Esophagus squamous epithelium (tissue), 4 donors: ENCODE measurements around the gene ACTA1.

Source experiments
- CTCF ChIP-seq, 6 experiments: fragments of 450-650 bp in 4 of 6; fragments of 200-600 bp in 2 of 6; sonication (generic) in 2 of 6; IDR thresholded peaks; one replicate each; pipeline ENCODE4 v1.5.1; 2016 to 2019; ENCODE audit warnings: antibody characterized with exemption in 6 of 6, mild to moderate bottlenecking in 4 of 6, moderate library complexity in 4 of 6
- POLR2A ChIP-seq, 4 donors: fragments of 450-650 bp; IDR thresholded peaks; one replicate each; pipeline ENCODE4 v1.6.1; 2017; ENCODE audit warnings: antibody characterized with exemption in 4 of 4, mild to moderate bottlenecking in 4 of 4, moderate library complexity in 3 of 4

GRCh38 chr1:229437443-229437842 lies 3.5 kb upstream of the ACTA1 start:
- TF ChIP-seq CTCF (IDR thresholded peaks at IDR 0.05) (no peak), POLR2A (IDR thresholded peaks at IDR 0.05) (no peak)
